SK-N-SH treated with all-trans-retinoic acid at 6 μM for 48 hours (cell line): ENCODE data around the gene ZMAT3.

ENCODE experiments used
- ARNTL ChIP-seq: fragments of 450-650 bp; formaldehyde crosslinking; IDR thresholded peaks from 2 replicates; pipeline ENCODE4 v1.5.0; 2020; ENCODE audit warnings: low read depth, mild to moderate bottlenecking, moderate library complexity, borderline replicate concordance
- ESRRG ChIP-seq: fragments of 250-450 bp; sonication (Bioruptor Pico); IDR thresholded peaks from 2 replicates; pipeline ENCODE4 v1.6.1; 2021; ENCODE audit warnings: mild to moderate bottlenecking
- GLIS3 ChIP-seq: fragments of 250-450 bp; sonication (Bioruptor Pico); IDR thresholded peaks from 2 replicates; pipeline ENCODE4 v1.5.0; 2020; ENCODE audit warnings: mild to moderate bottlenecking, moderate library complexity
- ISL1 ChIP-seq: fragments of 250-450 bp; sonication (Bioruptor Pico); IDR thresholded peaks from 2 replicates; pipeline ENCODE4 v2.1.2; 2022; ENCODE audit warnings: mild to moderate bottlenecking, moderate library complexity
- OSR1 ChIP-seq: fragments of 250-450 bp; sonication (Bioruptor Pico); IDR thresholded peaks from 2 replicates; pipeline ENCODE4 v1.8.0; 2022; ENCODE audit warnings: moderate library complexity, mild to moderate bottlenecking, inconsistent platforms
- SNAI2 ChIP-seq: fragments of 250-450 bp; sonication (Bioruptor Pico); IDR thresholded peaks from 2 replicates; pipeline ENCODE4 v1.5.0; 2020; ENCODE audit warnings: mild to moderate bottlenecking, moderate library complexity
- ZC3H10 ChIP-seq: fragments of 250-450 bp; sonication (Bioruptor Pico); IDR thresholded peaks from 2 replicates; pipeline ENCODE4 v1.5.1; 2021; ENCODE audit warnings: mild to moderate bottlenecking, moderate library complexity
- ZFP3 ChIP-seq: fragments of 250-450 bp; sonication (Bioruptor Pico); IDR thresholded peaks from 2 replicates; pipeline ENCODE4 v1.5.0; 2020; ENCODE audit warnings: mild to moderate bottlenecking, moderate library complexity
- ZFP30 ChIP-seq: fragments of 450-650 bp; formaldehyde crosslinking; IDR thresholded peaks from 2 replicates; pipeline ENCODE4 v1.5.0; 2022; ENCODE audit warnings: mild to moderate bottlenecking, moderate library complexity
- TF ChIP-seq, protein P1 (sequence below): fragments of 250-450 bp; sonication (Bioruptor Pico); IDR thresholded peaks from 2 replicates; pipeline ENCODE4 v1.8.0; 2020; ENCODE audit warnings: mild to moderate bottlenecking, moderate library complexity, borderline replicate concordance

DNA sequence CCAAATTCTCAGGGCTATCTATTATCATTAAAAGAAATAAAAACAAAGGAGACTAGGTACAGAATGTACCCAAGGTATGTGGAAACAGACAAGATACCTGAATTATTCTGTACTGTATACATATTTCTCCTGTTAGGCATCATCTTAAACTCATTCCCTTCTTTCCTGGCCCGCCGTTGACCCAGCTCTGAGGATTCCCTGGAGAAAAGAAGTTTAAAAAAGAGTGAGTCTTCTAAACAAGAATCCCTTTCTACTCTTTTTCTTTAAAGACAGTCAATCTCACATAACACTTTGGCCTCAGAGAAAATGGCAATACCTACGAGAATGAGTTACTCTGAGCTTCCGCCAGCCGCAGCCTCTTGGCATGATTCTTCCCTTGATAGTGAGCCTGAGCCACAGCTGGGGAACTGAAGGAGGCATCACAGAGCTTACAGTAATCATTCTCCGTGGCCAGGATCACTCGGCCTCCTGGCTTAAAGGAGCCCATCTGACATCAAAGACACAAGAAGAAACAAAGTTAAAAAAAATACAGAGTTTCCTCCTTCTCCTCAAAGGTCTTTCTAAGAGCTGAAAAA is 44.2 kb downstream of the ZMAT3 start:
- TF ChIP-seq ARNTL (CRISPR knock-in tag) (no peak), ISL1 (CRISPR knock-in tag) (no peak), ZFP30 (CRISPR knock-in tag) (no peak), OSR1 (CRISPR knock-in tag) (no peak), ZFP3 (CRISPR knock-in tag) (no peak), ZC3H10 (CRISPR knock-in tag) (no peak), ESRRG (CRISPR knock-in tag) (no peak), SNAI2 (CRISPR knock-in tag) (no peak), GLIS3 (CRISPR knock-in tag) (no peak)
- TF ChIP-seq, protein P1, sequence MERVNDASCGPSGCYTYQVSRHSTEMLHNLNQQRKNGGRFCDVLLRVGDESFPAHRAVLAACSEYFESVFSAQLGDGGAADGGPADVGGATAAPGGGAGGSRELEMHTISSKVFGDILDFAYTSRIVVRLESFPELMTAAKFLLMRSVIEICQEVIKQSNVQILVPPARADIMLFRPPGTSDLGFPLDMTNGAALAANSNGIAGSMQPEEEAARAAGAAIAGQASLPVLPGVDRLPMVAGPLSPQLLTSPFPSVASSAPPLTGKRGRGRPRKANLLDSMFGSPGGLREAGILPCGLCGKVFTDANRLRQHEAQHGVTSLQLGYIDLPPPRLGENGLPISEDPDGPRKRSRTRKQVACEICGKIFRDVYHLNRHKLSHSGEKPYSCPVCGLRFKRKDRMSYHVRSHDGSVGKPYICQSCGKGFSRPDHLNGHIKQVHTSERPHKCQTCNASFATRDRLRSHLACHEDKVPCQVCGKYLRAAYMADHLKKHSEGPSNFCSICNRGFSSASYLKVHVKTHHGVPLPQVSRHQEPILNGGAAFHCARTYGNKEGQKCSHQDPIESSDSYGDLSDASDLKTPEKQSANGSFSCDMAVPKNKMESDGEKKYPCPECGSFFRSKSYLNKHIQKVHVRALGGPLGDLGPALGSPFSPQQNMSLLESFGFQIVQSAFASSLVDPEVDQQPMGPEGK (CRISPR knock-in tag), result no peak
